Motor neuron (in vitro differentiated cells): ENCODE data around the gene DNAJC2. TPM values are rescaled to one million over a fixed set of nuclear protein-coding genes. Genes with fewer than 3 reads are reported as not detected.
"Not testable (repeated sequence)": the region's sequence is repeated elsewhere in the genome, so short reads cannot be mapped to it uniquely, and the experiment has no call there.

Source experiments
- ATAC-seq, 8 experiments: fragments of 200-7000 bp; cut with Tn5 transposase; replicated peaks in 6 of 8; 2 replicates each; pipeline ENCODE4 v1.8.0; 2021; ENCODE audit warnings: mild to moderate bottlenecking in 8 of 8, moderate library complexity in 8 of 8
- H3K27ac ChIP-seq, 2 donors: fragments of 250-450 bp; sonication (Bioruptor Pico); 2 replicates each; pipeline ENCODE4 v1.9.0; 2021; ENCODE audit warnings: antibody characterized with exemption in 2 of 2, mild to moderate bottlenecking in 2 of 2, moderate library complexity in 1 of 2
- H3K4me1 ChIP-seq, 2 donors: fragments of 250-450 bp; sonication (Bioruptor Pico); replicated peaks in 1 of 2; 2 replicates each; pipeline ENCODE4 v1.6.1; 2021; ENCODE audit warnings: antibody characterized with exemption in 2 of 2, mild to moderate bottlenecking in 2 of 2, moderate library complexity in 1 of 2
- H3K4me3 ChIP-seq, 5 donors: fragments of 250-450 bp; sonication (Bioruptor Pico); 2 replicates each; pipeline ENCODE4 v1.9.0; 2021; ENCODE audit warnings: antibody characterized with exemption in 5 of 5, mild to moderate bottlenecking in 5 of 5, moderate library complexity in 4 of 5
- WGBS, 10 experiments: fragments of 450-650 bp; shearing (Covaris generic); methylation state at CpG; one replicate each; pipeline ENCODE4 v1.0.0; 2022; 5-methylcytosine and 5-hydroxymethylcytosine counted together
- in situ Hi-C, 9 experiments: fragments of 400-800 bp; cut with MboI; loops; one replicate each; pipeline ENCODE4 v1.15.0; 2021; ENCODE audit warnings: low sequenced_read_pairs in 9 of 9, low pct_unique_long_range_greater_than_20kb in 2 of 9; ENCODE audit not compliant: unreplicated experiment in 9 of 9
- total RNA-seq, 8 experiments: library from RNA; unstranded; fragments of 300-600 nt; gene quantifications; 2 replicates each; pipeline versions ENCODE4 v1.2.3 to v1.2.4, GENCODE V29; 2022

Gene DNAJC2
- total RNA-seq, 8 experiments from 2014 or later = 18.3 to 47.2 (median 29.0) TPM

DNA sequence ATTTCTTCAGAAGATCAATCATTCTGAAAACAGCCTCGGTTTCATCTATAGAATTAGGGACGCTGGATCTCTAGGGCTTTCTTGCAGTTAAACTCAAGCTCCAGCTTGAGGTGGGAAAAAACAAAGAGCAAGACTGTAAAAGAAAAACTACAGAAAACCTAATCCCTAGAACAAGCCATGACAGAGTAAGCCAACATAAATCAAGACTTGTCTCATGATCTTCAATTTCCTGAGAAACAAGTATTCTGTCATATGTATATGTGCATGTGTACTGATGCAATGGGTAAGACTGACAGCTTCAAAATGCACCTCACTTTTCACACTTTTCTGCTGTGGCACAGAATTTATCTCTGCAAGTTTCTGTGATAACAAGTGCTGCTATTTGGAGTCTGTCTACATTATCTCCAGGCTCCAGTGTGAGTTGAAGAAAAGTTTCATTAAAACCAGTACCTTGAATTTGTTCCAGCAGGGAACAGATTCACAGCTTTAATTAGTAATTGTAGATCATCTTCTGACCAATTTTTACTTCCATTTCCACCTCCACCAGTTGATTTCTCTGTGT, 28.1 kb downstream of the DNAJC2 start:
- WGBS, 10 experiments = 86 to 100% (median 100%) methylated on average over 2 of the region's 2 CpGs; no CpG with 5 or more reads in 3 of the 10 experiments
- ATAC-seq = peak in 1 of 8 experiments; percentile 56
- no peak overlapping the region for H3K27ac ChIP-seq
- no peak overlapping the region for H3K4me3 ChIP-seq
- no peaks in the 10 kb centered on the region for H3K4me1 ChIP-seq
- in situ Hi-C loops = no loop called here

- Histone ChIP-seq H3K4me3 (no peak overlapping the region), H3K4me1 (no peaks in the 10 kb centered on the region), H3K27ac (no peak overlapping the region)
- WGBS, 10 experiments = 56 to 100% (median 78%) methylated on average over 1 to 2 of the region's 2 CpGs
- ATAC-seq = peak in 2 of 8 experiments; percentile 33 to 64
- in situ Hi-C loops = no loop called here
Observed at GRCh38 chr7:103314852-103315251, 29.7 kb downstream of the DNAJC2 start.

- Histone ChIP-seq H3K4me3 (no peak overlapping the region), H3K4me1 (no peaks in the 10 kb centered on the region), H3K27ac (no peak overlapping the region)
- 23 to 100% (median 89%) methylated on average over 2 to 3 of the region's 3 CpGs for WGBS, 10 experiments
- peak in 3 of 8 experiments; percentile 77 to 91 (median 84) for ATAC-seq
- in situ Hi-C loops = no loop called here
Observed at GRCh38 chr7:103307503-103308231, 36.9 kb downstream of the DNAJC2 start.

- peaks cover 15% of the 10 kb centered on the region in 2 donors for H3K4me1 ChIP-seq
- WGBS, 10 experiments = 40 to 100% (median 72%) methylated on average over 1 to 2 of the region's 2 CpGs; no CpG with 5 or more reads in 1 of the 10 experiments
- H3K27ac ChIP-seq = no peak overlapping the region
- in situ Hi-C loops = no loop called here
- no peak for ATAC-seq
- no peak overlapping the region for H3K4me3 ChIP-seq
Observed at GRCh38 chr7:103301441-103301840, 43.1 kb downstream of the DNAJC2 start.

GRCh38 chr7:103299660-103300059, 44.9 kb downstream of the DNAJC2 start:
- WGBS, 10 experiments = 92 to 100% (median 100%) methylated on average over 1 to 6 of the region's 6 CpGs; no CpG with 5 or more reads in 3 of the 10 experiments

GRCh38 chr7:103297837-103298179, 46.8 kb downstream of the DNAJC2 start:
- in situ Hi-C loops = loop anchor here in 1 of 9 experiments (10.0 kb wide), 1 partner anchor 107 kb away; no protein-coding TSS in a partner anchor
- no peak for ATAC-seq
- peaks cover 15% of the 10 kb centered on the region in 2 donors for H3K4me1 ChIP-seq
- H3K27ac ChIP-seq = peak overlapping the region; percentile 81 to 93
- peak overlapping the region; percentile 61 to 90 (median 73) for H3K4me3 ChIP-seq
- 0 to 5% (median 0%) methylated on average over 2 to 7 of the region's 7 CpGs for WGBS, 10 experiments

More at GRCh38 chr7:103299660-103300059, 44.9 kb downstream of the DNAJC2 start:
- H3K4me1 ChIP-seq = peaks cover 15% of the 10 kb centered on the region in 2 donors
- H3K27ac ChIP-seq = no peak overlapping the region
- no peak for ATAC-seq
- in situ Hi-C loops = loop anchor here in 1 of 9 experiments (10.0 kb wide), 1 partner anchor 105 kb away; no protein-coding TSS in a partner anchor
- H3K4me3 ChIP-seq = no peak overlapping the region

DNA sequence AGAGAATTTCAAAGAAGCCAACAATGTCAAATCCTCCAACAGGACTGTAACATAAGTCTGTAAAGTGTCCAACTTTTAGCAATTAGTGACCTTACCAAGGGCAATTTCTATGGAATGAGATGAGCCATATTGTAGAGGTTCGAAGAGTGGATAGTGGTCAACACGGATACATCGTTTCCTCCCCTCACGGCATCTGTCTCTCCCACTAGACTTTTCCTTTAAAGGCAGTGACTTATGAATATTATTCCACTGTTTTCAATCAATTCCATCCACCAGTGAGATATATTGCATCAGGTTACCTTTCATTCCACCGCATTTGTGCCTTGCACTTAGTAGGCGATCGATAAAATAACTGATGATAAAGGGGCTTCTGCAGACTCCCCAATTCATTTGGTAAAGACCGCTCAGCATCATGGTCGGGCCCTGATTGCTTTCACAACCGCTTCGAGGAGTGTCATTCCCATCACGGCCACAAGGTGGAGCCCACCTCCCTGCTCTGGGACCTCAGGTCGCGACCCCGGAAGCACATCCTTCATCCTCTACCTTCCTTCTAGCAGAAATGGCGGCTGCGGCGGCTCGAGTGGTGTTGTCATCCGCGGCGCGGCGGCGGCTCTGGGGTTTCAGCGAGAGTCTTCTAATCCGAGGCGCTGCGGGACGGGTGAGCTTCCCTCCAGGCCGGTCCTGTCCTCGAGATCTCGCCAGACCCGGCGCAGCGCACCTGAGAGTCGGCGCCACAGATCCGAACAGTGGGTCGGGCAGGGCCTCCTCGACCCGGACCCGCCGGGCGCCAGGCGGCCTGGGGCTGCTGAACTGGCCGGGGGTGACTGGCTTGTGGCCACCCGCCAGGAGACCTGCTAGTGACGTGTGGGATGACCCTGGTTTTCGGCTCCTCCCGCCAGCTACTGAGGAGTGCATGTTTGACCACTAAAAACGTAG, 47.4 kb downstream of the DNAJC2 start, which contains the start of gene PMPCB:
Gene PMPCB, plus strand, starts transcription at position 535 of the 936 bp plus-strand sequence. Its CDS starts 25 bp downstream, at position 560.
- peak within 1 kb of the TSS; percentile 81 to 93 for H3K27ac ChIP-seq
- 0 to 60% (median 2%) methylated on average over 2 to 28 of the region's 52 CpGs for WGBS, 10 experiments
- H3K4me3 ChIP-seq = peak within 1 kb of the TSS; percentile 61 to 90 (median 73)
- in situ Hi-C loops = loop anchor here in 1 of 9 experiments (10.0 kb wide), 1 partner anchor 108 kb away; no protein-coding TSS in a partner anchor
- H3K4me1 ChIP-seq = peaks cover 15 to 16% of the 10 kb centered on the region in 2 donors
- peak; percentile 94 to 97 (median 96) for ATAC-seq

- H3K4me3 ChIP-seq = no peak overlapping the region
- ATAC-seq = no peak
- peaks cover 6 to 13% of the 10 kb centered on the region in 2 donors for H3K4me1 ChIP-seq
- in situ Hi-C loops = loop anchor here in 1 of 9 experiments (10.0 kb wide), 1 partner anchor 111 kb away; no protein-coding TSS in a partner anchor
- no peak overlapping the region for H3K27ac ChIP-seq
- 80 to 100% (median 100%) methylated on average over 1 of the region's 1 CpG; no CpG with 5 or more reads in 1 of the 10 experiments for WGBS, 10 experiments
Observed at GRCh38 chr7:103293526-103293925, 51.0 kb downstream of the DNAJC2 start.

DNA sequence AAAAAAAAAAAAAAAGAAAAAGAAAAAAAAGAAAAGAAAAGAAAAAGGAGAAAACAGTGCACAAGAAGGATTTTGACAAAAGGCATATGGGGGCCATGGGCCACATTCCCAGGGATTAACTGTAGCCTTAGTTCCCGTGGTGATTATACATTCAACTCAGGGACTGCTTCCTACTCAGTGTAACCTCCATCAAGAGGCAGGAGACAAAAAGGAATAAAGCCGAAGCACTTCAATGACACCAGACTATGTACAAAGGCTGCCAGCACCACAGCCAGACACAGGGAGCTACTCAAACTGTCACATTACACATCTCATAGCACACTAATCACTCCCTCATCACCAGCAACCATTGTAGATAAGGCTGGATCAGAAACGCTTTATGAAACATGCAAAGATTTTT, 52.4 kb downstream of the DNAJC2 start:
- Histone ChIP-seq H3K4me1 (peaks cover 4 to 9% of the 10 kb centered on the region in 2 donors), H3K4me3 (no peak overlapping the region), H3K27ac (no peak overlapping the region)
- in situ Hi-C loops = loop anchor here in 1 of 9 experiments (10.0 kb wide), 1 partner anchor 113 kb away; no protein-coding TSS in a partner anchor
- ATAC-seq = peak in 4 of 8 experiments; percentile 33 to 92 (median 68)
- WGBS, 10 experiments = 0 to 67% (median 25%) methylated on average over 1 to 2 of the region's 3 CpGs; no CpG with 5 or more reads in 3 of the 10 experiments

- no CpG with 5 or more reads among the region's 3 CpGs for WGBS, 10 experiments
Observed at GRCh38 chr7:103282802-103283427, 61.7 kb downstream of the DNAJC2 start.

GRCh38 chr7:103280803-103281155, 63.8 kb downstream of the DNAJC2 start:
- peaks cover 0 to 11% of the 10 kb centered on the region in 2 donors for H3K4me1 ChIP-seq
- 0 to 16% (median 6%) methylated on average over 2 to 10 of the region's 25 CpGs; no CpG with 5 or more reads in 6 of the 10 experiments for WGBS, 10 experiments
- H3K27ac ChIP-seq = peak overlapping the region; percentile 5 to 42
- peak in 2 of 8 experiments; percentile 9 to 13 for ATAC-seq
- H3K4me3 ChIP-seq = peak overlapping the region; percentile 48 to 78 (median 64)
- in situ Hi-C loops = not testable (repeated sequence)

More at GRCh38 chr7:103282802-103283427, 61.7 kb downstream of the DNAJC2 start:
- ATAC-seq, H3K27ac ChIP-seq, H3K4me1 ChIP-seq, in situ Hi-C loops, H3K4me3 ChIP-seq: not testable (repeated sequence)
